ENCODE data around the gene SDK1.

SDK1 gene

DNA sequence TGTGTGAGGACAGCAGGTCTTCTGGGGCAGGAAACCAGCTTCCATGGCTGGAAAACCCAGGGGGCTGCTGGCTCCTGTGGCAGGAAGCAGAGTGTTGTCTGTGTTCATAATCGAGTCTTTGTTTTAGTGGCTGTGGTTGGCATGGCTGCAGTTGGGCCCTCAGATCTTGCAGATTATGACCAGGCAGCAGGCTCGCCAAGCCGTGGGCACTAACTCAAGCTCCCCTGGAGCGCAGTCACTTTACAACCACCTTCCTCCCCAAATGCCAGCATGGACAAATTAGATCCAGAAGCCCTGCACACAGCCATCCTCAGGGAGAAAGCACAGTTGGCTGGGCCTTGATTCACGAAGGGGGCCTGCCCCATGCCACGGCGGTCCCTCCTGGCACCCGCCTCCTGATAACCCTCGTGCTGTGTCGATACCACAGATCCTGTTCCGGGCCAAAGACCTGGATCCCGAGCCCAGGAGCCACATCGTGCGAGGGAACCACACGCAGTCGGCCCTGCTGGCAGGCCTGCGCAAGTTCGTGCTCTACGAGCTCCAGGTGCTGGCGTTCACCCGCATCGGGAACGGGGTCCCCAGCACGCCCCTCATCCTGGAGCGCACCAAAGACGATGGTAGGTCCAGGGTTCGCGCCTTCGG lies 828.5 kb downstream of the SDK1 start:
- no peak for DNase-seq

DNA sequence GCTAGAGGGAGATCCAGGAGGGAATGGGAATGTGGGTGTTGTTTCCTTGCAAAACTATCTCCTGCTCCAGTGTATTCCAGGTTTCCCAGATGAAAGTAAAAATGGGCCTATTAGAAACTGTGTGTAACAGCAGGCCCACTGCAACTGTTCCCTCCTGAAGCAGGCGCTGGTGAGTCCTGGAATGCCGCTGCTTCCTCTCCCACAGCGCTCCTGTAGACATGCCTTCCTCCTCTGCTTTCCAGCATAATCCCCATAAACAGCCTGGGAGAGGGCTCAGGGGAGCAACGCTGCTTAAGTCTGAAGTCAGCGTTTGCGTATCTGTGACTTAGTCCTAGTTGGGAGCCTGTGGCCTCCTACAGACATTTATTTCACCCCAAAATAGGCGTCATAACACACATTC lies 830.0 kb downstream of the SDK1 start:
- DNase-seq, result no peak

DNA sequence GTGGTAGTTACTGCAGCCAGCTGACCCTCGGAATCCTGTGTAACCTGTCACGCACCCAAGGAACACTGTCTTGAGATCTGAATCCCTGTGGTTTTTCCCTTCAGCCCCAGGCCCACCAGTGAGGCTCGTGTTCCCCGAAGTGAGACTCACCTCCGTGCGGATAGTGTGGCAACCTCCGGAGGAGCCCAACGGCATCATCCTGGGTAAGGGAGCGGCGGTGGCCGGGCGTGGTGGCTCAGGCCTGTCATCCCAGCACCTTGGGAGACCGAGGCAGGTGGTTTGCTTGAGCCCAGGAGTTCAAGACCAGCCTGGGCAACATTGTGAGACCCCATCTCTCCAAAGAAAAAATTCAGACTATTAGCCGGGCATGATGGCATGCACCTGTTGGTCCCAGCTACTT lies 831.2 kb downstream of the SDK1 start:
- DNase-seq, result no peak

DNA sequence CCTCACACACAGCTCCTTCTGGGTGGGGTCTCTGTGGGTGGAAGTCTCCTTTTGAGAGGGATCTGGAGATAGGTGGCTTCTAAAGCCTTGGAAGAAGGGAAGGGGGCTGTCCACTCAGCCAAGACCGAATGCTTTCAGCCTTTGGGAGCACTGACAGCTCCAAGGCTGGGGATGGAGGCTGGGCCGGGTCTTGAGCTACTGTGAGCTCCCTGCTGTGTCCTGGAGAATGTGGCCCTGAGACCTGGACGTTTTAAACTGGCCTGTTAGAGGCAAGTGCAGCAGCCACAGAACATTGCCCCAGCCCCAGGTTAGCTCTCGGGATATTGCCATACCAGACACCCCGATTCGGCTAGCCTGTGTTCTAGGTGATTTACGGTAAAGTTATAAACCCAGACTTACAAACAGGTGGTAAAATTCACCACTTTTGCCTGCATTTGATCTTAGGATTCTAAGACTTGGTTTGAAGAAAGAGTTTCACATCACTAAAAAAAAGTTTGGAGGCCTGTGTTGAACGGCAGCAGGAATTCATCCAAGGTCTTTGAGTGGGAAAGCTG lies 832.5 kb downstream of the SDK1 start:
- DNase-seq, result no peak

GRCh38 chr7:4134204-4134603 lies 833.2 kb downstream of the SDK1 start:
- DNase-seq, result no peak

- no peak for DNase-seq
Measured at GRCh38 chr7:4134631-4135030, 833.6 kb downstream of the SDK1 start.

DNA sequence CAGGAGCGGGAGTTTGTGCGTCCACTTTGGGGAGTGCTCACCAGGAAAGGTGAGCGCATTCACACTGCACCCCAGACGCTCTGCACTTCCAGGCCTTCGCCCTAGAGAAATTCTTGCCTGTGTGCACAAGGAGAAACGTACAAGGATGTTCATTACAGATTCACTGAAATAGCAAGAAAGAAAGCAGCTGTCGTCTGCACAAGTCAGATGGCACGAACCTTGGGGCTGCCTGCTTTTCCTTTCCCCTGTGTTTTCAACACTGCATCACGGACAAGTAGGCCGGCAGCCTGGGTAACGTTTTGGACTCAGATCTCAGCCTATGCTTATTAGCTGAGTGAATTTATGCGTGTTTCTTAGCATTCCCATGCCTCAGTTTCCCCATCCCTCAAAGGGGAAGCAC lies 834.2 kb downstream of the SDK1 start:
- no peak for DNase-seq

DNA sequence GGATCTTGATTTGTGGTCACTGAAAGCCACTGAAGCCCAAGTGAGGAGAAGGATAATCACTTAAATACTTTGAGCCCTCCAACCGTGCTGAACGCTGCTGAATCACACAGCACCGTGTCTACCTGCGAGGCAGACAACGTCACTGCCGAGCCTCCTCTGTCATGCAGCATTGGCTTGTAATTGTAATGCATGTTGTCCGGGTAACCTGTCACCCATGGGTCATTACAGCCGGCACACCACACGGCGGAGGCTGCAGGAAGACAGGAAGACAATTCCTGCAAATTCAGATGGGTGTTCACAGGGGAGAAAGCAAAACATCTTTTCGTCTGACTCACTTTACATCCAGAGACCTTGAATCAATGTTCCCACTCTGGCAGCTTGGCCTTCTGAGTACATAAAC lies 835.0 kb downstream of the SDK1 start:
- no peak for DNase-seq

- DNase-seq, result no peak
Measured at GRCh38 chr7:4136501-4137110, 835.6 kb downstream of the SDK1 start.

- no peak for DNase-seq
Measured at GRCh38 chr7:4137552-4137951, 836.5 kb downstream of the SDK1 start.

GRCh38 chr7:4138866-4139265 lies 837.8 kb downstream of the SDK1 start:
- no peak for DNase-seq

- no peak for DNase-seq
Measured at GRCh38 chr7:4139656-4140625, 838.9 kb downstream of the SDK1 start.

DNA sequence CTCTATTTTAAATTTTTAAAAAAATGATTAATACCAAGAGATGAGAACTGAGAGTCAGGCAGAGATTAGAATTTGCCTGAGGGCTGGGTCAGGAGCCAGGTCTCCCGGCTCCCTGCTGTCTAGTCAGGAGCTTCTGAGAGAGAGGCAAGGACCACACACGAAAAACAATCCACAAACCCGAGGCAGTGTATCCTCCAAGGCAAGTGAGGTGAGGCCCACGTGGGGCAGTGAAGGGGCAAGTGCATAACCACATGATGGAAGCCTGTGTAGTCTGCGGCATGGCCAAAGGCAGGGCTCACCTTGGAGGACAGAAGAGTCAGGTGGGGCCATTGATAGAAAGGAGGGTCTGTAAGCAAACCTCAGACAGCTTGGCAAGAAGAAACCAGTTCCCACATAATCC lies 839.9 kb downstream of the SDK1 start:
- DNase-seq, result no peak

GRCh38 chr7:4143006-4143405 lies 842.0 kb downstream of the SDK1 start:
- DNase-seq, result no peak

- no peak for DNase-seq
Measured at GRCh38 chr7:4143511-4144171, 842.6 kb downstream of the SDK1 start.

- DNase-seq, result no peak
Measured at GRCh38 chr7:4144172-4144701, 843.2 kb downstream of the SDK1 start.

GRCh38 chr7:4144811-4145510 lies 843.9 kb downstream of the SDK1 start:
- DNase-seq, result no peak

GRCh38 chr7:4145576-4145975 lies 844.5 kb downstream of the SDK1 start:
- DNase-seq, result no peak

DNA sequence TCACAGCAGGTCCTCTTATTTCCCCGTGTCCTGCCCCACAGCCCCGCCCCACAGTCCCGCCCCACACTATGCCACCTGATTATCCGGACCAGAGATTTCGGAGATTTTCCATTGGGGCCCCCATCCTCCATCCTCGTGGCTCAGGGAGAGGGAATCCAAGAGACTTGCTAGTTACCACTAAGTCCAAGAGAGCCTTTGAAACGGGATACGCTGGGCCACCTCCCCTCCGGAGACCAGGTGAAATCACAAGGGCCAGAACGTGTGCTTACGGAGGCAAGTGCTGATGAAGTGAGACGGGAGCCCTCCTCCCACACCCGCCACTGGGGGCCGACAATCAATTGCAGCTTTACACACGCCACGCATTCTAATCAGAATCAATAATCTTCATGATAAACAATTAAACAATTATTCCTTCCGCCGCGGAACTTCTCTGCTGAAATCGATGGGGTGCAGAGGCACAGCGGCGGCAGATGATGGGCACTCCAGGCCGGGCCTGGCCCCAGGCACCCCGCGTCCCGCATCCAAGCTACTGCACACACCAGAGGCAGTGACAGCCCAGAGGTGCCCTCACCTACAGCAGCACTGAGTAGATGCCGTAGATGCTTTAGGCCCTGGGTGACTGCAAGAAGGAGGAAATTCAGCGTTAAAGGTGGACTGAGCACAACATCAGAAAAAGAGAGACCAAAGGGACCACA lies 847.0 kb downstream of the SDK1 start:
- DNase-seq, result no peak

GRCh38 chr7:4149236-4149635 lies 848.2 kb downstream of the SDK1 start:
- no peak for DNase-seq

DNA sequence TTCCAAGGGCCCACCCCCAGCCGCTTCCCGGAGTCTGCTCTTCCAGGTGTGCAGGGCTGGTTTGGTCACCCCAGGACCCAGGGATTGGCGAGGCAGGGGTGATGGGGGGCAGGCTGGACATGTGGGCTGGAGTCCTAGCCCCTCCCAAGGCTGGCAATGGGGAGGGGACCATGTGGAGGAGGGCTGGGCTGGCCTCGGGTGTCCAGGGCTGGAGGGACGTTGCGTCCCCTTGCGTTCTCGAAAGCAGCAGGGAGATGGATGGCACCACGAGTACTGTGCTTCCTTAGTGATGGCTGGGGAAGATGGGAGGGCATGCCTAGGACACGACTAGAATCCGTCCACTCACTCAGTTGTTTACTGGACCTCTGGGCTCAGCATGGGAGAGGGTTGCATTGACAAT lies 848.6 kb downstream of the SDK1 start:
- DNase-seq, result no peak

DNA sequence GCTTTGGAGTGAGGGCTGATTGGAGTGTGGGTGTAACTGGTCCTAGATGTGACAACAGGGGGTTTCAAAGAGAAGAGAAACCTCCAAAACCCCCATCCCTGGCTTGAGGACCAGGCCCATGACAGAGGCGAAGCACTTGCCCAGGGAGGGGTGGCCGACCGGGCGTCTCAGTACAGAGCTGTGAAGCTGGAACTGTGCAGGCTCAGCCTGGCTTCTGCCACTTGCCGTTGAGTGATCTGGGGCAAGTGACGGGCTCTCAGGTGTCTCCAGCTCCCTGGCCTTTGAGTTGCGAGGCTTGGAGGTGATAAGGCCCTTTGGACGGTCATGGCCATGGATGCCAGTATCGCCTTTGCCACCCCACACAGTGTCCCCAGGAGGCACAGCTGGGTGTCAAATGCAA lies 849.7 kb downstream of the SDK1 start:
- DNase-seq, result no peak
